Gastrocnemius medialis (tissue), 4 donors: ENCODE measurements around the gene ADGRL3. TPM values are rescaled to one million over a fixed set of nuclear protein-coding genes. Genes with fewer than 3 reads are reported as not detected.

Source experiments
- ATAC-seq, 2 donors: fragments of 150-250 bp; one replicate each; pipeline ENCODE4 v1.9.1; 2016
- DNase-seq, 2 donors: peaks; one replicate each; pipeline ENCODE4 v3.0.0-alpha.2; 2019
- H3K27ac ChIP-seq, 4 donors: fragments of 200-600 bp; sonication (generic); 1 replicate in 1 of 4; 2 replicates in 3 of 4; pipeline ENCODE4 v1.5.1; 2016 to 2018; ENCODE audit warnings: mild to moderate bottlenecking in 2 of 4, moderate library complexity in 1 of 4
- H3K27me3 ChIP-seq, 3 donors: fragments of 200-600 bp; sonication (generic) in 2 of 3; 1 replicate in 1 of 3; 2 replicates in 2 of 3; pipeline versions ENCODE4 v1.5.1 to v1.6.0; 2016 to 2019; ENCODE audit warnings: mild to moderate bottlenecking in 1 of 3, moderate library complexity in 1 of 3
- H3K36me3 ChIP-seq, 2 donors: fragments of 200-600 bp; sonication (generic) in 1 of 2; one replicate each; pipeline ENCODE4 v1.5.1; 2017 to 2018
- H3K4me1 ChIP-seq, 2 donors: fragments of 200-600 bp; sonication (generic) in 1 of 2; one replicate each; pipeline ENCODE4 v1.5.1; 2016 to 2017; ENCODE audit warnings: mild to moderate bottlenecking in 2 of 2
- H3K4me3 ChIP-seq, 4 donors: fragments of 200-600 bp; sonication (generic) in 3 of 4; 1 replicate in 1 of 4; 2 replicates in 3 of 4; pipeline ENCODE4 v1.5.1; 2016 to 2019; ENCODE audit warnings: mild to moderate bottlenecking in 2 of 4
- H3K9me3 ChIP-seq, 3 donors: fragments of 200-600 bp; sonication (generic) in 2 of 3; 1 replicate in 1 of 3; 2 replicates in 2 of 3; pipeline ENCODE4 v1.5.1; 2016 to 2019
- POLR2A ChIP-seq, 2 donors: fragments of 450-650 bp; IDR thresholded peaks; one replicate each; pipeline ENCODE4 v1.6.1; 2017; ENCODE audit warnings: antibody characterized with exemption in 2 of 2, mild to moderate bottlenecking in 2 of 2, moderate library complexity in 2 of 2
- in situ Hi-C, 4 donors: fragments of 200-750 bp; cut with MboI; loops; one replicate each; pipeline versions ENCODE4 v1.15.0 to v1.8.0; 2017; ENCODE audit warnings: low sequenced_read_pairs in 4 of 4
- intact Hi-C: fragments of 100-400 bp; cut with DNase I; formaldehyde crosslinking; loops from one replicate; pipeline ENCODE4 v1.15.1; 2023; ENCODE audit warnings: low total_unique reads
- total RNA-seq, 4 donors: library from RNA; depleted of rRNA; stranded (reverse); fragments of >200 nt; gene quantifications; one replicate each; pipeline versions ENCODE4 v1.1.0 to v1.2.3, GENCODE V29; 2016
- TF ChIP-seq, protein P1 (sequence below), 5 experiments: fragments of 450-650 bp in 3 of 5; fragments of 200-600 bp in 2 of 5; sonication (generic) in 2 of 5; IDR thresholded peaks in 4 of 5; conservative IDR thresholded peaks in 1 of 5; 1 replicate in 4 of 5; 2 replicates in 1 of 5; pipeline ENCODE4 v1.5.1; 2016 to 2019; ENCODE audit warnings: antibody characterized with exemption in 5 of 5, mild to moderate bottlenecking in 3 of 5, moderate library complexity in 3 of 5

Gene ADGRL3
- total RNA-seq, 4 donors from 2014 or later = 0.69 to 2.2 (median 1.1) TPM

DNA sequence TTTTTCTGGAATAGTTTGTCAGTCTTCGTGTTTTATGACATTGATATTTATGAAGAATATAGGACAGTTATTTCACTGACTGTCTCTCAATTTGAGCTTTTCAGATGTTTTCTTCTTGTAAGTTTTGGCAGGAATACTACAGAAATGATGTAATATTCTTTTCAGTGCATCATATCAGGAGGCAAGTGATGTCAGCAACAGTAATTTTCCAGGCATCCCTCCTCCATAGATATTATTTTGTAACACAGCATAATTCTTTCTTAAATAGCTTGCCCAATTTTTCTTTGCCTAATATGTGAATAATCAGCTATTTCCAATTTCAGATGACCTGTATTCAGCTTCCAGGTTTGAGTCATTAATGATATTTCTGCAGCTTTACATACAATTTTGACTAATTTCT lies 211.1 kb downstream of the ADGRL3 start:
- in situ Hi-C loops (no loop called here), intact Hi-C loops (no loop called here)

DNA sequence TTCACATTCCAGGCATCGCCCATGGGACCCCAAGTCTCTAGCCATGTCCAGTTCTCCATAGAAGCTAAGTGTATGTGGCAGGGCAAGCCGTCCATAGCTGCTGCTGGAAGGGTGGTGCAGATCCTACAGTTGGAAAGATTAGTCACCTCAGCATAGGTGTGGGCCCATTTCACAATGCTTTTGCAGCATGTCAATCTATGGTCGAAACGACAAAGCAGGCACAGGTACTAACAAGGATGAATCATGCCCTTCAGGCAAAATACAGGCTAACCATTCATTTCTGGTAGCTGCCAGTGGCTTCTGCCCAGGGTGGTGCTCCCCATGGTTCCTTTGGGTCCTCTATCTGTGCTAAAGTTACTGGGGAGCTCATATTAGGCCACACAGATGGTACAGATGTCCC lies 225.2 kb downstream of the ADGRL3 start:
- no peaks in the 10 kb centered on the region for H3K4me1 ChIP-seq
- TF ChIP-seq POLR2A (IDR thresholded peaks at IDR 0.05) = no peak
- TF ChIP-seq, protein P1, sequence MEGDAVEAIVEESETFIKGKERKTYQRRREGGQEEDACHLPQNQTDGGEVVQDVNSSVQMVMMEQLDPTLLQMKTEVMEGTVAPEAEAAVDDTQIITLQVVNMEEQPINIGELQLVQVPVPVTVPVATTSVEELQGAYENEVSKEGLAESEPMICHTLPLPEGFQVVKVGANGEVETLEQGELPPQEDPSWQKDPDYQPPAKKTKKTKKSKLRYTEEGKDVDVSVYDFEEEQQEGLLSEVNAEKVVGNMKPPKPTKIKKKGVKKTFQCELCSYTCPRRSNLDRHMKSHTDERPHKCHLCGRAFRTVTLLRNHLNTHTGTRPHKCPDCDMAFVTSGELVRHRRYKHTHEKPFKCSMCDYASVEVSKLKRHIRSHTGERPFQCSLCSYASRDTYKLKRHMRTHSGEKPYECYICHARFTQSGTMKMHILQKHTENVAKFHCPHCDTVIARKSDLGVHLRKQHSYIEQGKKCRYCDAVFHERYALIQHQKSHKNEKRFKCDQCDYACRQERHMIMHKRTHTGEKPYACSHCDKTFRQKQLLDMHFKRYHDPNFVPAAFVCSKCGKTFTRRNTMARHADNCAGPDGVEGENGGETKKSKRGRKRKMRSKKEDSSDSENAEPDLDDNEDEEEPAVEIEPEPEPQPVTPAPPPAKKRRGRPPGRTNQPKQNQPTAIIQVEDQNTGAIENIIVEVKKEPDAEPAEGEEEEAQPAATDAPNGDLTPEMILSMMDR (IDR thresholded peaks at IDR 0.05 in 4 of 5, conservative IDR thresholded peaks at IDR 0.05 in 1 of 5) = no peak
- no peak overlapping the region for H3K4me3 ChIP-seq
- no peaks in the 10 kb centered on the region for H3K9me3 ChIP-seq
- no peak overlapping the region for H3K27ac ChIP-seq
- DNase-seq (no peak), ATAC-seq (no peak)
- H3K27me3 ChIP-seq = no peaks in the 10 kb centered on the region
- in situ Hi-C loops = no loop called here
- intact Hi-C loops = no loop called here
- no peaks in the 10 kb centered on the region for H3K36me3 ChIP-seq

More for the DNA sequence above, 211.1 kb downstream of the ADGRL3 start:
- no peak for DNase-seq
- TF ChIP-seq, protein P1 (IDR thresholded peaks at IDR 0.05 in 4 of 5, conservative IDR thresholded peaks at IDR 0.05 in 1 of 5) = no peak
- no peak for TF ChIP-seq POLR2A (IDR thresholded peaks at IDR 0.05)
- H3K36me3 ChIP-seq = no peaks in the 10 kb centered on the region
- no peak overlapping the region for H3K27ac ChIP-seq
- no peaks in the 10 kb centered on the region for H3K27me3 ChIP-seq
- H3K4me1 ChIP-seq = no peaks in the 10 kb centered on the region
- ATAC-seq = no peak
- H3K9me3 ChIP-seq = no peaks in the 10 kb centered on the region
- H3K4me3 ChIP-seq = no peak overlapping the region

DNA sequence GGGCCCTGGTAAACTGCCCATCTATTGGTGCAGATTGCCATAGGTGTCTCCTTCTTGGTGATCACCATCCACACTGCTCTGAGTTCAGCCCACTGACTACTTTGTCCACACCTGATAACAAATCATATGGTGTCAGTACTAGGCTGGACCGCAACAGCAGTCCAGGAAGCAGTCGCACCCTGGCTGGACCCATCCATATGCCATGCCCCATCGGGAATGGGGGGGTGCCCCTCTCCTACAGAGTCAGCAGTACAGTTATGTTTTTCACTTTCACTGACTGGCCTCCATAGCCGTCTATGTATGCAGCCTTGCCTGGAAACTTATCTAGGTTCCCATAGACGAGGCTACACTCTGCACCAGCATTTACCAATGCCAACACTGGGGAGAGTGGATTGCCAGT lies 226.1 kb downstream of the ADGRL3 start:
- DNase-seq (no peak), ATAC-seq (no peak)
- no peak overlapping the region for H3K4me3 ChIP-seq
- H3K4me1 ChIP-seq = no peaks in the 10 kb centered on the region
- TF ChIP-seq, protein P1 (IDR thresholded peaks at IDR 0.05 in 4 of 5, conservative IDR thresholded peaks at IDR 0.05 in 1 of 5) = no peak
- no peak for TF ChIP-seq POLR2A (IDR thresholded peaks at IDR 0.05)
- in situ Hi-C loops = no loop called here
- intact Hi-C loops = no loop called here
- no peaks in the 10 kb centered on the region for H3K36me3 ChIP-seq
- no peak overlapping the region for H3K27ac ChIP-seq
- no peaks in the 10 kb centered on the region for H3K9me3 ChIP-seq
- H3K27me3 ChIP-seq = no peaks in the 10 kb centered on the region

DNA sequence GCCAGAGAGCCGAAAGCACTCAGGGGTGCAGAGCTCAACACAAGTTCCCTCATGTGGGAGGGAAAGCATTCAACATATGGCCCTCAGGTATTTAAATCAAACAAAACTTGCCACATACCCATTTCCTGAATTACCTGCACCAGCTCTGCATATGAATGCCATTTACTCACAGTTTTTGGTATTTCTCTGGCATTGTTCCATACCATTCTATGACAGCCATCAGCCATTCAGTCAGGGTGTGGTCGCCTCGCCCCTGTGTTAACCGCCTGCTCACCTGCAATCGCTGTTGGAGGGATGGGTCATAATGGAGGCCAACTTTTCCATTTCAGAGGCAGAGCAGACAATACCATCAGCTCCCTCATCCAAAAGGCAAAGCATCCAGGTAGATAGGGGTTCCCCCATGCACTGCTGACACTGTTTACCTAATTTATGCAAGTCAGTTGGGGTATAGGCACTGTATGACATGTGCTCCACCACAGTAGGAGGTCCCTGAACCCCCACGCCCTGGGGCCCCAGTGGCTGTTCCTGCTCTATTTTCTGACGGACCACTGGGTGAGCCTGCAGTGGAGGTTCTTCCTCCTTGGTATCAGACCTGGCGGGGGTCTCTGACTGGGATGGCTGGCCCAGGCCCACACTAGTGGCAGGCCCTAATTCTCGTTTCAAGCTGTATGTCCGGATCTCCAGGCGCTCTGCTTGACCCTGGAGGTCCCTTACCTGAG lies 227.1 kb downstream of the ADGRL3 start:
- no peak for TF ChIP-seq POLR2A (IDR thresholded peaks at IDR 0.05)
- TF ChIP-seq, protein P1 (IDR thresholded peaks at IDR 0.05 in 4 of 5, conservative IDR thresholded peaks at IDR 0.05 in 1 of 5) = no peak
- no peak overlapping the region for H3K27ac ChIP-seq
- no peak for ATAC-seq

More for the DNA sequence above, 227.1 kb downstream of the ADGRL3 start:
- Histone ChIP-seq H3K4me3 (no peak overlapping the region), H3K9me3 (no peaks in the 10 kb centered on the region), H3K27me3 (no peaks in the 10 kb centered on the region), H3K4me1 (no peaks in the 10 kb centered on the region), H3K36me3 (no peaks in the 10 kb centered on the region)
- in situ Hi-C loops (no loop called here), intact Hi-C loops (no loop called here)
- no peak for DNase-seq
